ENCODE results near the gene DHRS2.

DNA sequence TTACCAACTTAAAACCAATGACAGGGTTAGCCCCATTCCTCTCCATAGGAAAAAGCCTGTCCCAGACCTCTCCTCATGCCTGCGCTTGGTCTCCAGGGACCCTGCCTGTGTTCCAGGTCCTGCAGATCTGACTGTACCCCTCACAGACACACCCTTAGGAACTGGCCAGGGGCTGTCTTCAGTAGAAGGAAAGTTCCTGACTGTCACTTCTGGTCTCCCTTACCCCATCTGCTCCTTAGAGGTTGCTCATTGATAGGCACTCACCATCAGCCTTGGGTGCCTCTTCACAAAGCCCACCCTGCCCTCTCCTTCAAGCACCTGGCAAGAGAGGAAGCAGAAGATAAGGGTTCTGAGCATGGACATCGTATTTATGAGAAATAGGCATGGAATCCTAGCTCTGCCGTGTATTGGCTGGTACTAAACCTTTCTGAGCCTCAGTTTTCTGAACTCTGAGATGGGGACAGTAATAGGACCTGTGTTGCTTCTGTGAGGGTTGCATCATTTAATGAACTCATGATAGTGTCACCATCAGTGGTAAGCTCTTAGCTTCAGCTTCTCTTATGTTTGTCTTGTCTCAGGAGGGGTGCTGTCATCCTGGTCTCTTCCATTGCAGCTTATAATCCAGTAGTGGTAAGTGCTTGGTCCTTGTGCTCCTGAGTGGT, 7.5 kb downstream of the DHRS2 start:
- TF ChIP-seq, protein P1, sequence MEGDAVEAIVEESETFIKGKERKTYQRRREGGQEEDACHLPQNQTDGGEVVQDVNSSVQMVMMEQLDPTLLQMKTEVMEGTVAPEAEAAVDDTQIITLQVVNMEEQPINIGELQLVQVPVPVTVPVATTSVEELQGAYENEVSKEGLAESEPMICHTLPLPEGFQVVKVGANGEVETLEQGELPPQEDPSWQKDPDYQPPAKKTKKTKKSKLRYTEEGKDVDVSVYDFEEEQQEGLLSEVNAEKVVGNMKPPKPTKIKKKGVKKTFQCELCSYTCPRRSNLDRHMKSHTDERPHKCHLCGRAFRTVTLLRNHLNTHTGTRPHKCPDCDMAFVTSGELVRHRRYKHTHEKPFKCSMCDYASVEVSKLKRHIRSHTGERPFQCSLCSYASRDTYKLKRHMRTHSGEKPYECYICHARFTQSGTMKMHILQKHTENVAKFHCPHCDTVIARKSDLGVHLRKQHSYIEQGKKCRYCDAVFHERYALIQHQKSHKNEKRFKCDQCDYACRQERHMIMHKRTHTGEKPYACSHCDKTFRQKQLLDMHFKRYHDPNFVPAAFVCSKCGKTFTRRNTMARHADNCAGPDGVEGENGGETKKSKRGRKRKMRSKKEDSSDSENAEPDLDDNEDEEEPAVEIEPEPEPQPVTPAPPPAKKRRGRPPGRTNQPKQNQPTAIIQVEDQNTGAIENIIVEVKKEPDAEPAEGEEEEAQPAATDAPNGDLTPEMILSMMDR (conservative IDR thresholded peaks at IDR 0.05; ENCODE audit: low read depth, low read length) = no peak
- no peak for TF ChIP-seq EZH2 (IDR thresholded peaks at IDR 0.05; ENCODE audit: borderline replicate concordance, low read depth, low read length, poor library complexity, severe bottlenecking)

Measured in A673 (cell line).